ENCODE measurements around the gene MCC.

DNA sequence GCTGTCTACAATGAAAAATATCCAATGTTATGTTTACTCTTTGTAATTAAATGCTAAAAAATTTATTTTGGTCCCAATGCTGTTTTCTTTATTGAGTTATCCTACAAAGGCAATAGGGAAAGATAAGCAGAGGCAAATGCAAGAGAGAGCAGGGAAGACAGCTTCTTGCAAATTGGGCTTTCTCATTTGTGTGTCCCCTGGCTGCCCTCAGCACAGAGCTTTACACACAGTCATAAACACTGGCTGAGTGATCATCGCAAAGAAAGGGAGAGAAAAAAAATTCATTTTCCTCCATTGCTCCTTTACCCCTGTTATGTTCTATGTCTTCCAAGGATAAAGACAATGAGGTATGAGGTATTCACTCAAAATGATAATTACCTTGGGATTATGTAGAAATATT is 51.1 kb downstream of the MCC start:
- TF ChIP-seq, protein P1, sequence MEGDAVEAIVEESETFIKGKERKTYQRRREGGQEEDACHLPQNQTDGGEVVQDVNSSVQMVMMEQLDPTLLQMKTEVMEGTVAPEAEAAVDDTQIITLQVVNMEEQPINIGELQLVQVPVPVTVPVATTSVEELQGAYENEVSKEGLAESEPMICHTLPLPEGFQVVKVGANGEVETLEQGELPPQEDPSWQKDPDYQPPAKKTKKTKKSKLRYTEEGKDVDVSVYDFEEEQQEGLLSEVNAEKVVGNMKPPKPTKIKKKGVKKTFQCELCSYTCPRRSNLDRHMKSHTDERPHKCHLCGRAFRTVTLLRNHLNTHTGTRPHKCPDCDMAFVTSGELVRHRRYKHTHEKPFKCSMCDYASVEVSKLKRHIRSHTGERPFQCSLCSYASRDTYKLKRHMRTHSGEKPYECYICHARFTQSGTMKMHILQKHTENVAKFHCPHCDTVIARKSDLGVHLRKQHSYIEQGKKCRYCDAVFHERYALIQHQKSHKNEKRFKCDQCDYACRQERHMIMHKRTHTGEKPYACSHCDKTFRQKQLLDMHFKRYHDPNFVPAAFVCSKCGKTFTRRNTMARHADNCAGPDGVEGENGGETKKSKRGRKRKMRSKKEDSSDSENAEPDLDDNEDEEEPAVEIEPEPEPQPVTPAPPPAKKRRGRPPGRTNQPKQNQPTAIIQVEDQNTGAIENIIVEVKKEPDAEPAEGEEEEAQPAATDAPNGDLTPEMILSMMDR (IDR thresholded peaks at IDR 0.05) = no peak
- no peak for TF ChIP-seq POLR2AphosphoS5 (IDR thresholded peaks at IDR 0.05; ENCODE audit: insufficient read depth in 1 of 2, low read depth in 1 of 2)
